GM18909 (cell line): ENCODE data around the gene SORCS2.

Experiments used
- ATAC-seq: cut with Tn5 transposase; IDR thresholded peaks from one replicate; pipeline ENCODE4 v1.9.1; 2021; ENCODE audit warnings: mild to moderate bottlenecking; ENCODE audit not compliant: unreplicated experiment, poor library complexity

SORCS2 gene

DNA sequence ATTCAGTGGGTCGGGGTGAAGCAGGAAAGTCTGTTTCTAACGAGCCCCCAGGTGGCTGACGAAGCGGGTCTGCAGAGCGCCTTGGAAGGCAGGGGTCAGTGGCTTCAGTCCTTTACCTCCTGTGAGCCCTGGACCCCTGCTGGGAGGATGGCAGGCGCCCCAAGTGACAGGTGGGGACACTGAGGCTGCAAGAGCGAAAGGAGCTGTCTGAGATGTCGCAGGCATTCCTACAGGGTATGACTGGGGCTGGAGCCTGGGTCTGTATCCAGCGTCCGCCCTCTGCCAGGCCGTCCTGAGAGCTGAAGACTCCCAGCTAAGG lies 139.3 kb downstream of the SORCS2 start:
- ATAC-seq = no peak

DNA sequence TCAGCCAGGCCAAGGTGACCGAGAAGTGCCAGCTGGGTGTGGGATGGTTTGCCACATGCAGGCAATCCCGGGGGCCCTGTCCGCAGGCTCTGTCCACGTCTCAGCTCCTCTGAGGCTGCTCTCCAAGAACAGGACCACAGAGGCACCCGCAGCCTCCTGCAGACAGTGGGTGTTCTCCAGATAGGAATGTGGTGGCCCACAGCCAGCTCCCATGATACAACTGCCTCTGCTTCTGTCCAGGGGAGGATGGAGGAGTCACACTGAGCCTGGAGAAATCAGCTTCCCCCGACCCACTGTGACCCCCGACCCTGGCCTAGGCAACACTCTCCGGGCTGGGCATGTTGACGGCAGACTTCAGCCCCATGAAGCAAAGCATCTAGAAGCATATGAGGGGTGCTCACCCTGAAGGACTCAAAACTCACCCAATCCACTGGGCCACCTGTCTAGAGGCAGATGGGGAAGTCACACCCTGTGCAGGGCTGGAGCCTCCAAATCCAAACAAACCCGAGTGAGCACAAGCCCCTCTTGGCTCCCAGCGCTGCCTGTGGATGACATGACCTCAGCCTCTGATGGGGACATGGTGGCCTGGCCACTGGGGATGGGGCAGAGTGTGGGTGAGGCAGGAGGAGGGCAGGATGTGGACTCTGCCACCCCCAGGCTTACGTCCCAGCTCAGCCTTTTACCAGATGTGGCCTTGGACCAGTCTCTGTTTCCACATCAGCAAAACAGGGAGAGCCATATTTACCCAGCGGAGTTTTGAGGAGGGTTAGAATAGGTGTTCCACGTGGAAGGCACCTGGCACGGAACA lies 140.1 kb downstream of the SORCS2 start:
- no peak for ATAC-seq

DNA sequence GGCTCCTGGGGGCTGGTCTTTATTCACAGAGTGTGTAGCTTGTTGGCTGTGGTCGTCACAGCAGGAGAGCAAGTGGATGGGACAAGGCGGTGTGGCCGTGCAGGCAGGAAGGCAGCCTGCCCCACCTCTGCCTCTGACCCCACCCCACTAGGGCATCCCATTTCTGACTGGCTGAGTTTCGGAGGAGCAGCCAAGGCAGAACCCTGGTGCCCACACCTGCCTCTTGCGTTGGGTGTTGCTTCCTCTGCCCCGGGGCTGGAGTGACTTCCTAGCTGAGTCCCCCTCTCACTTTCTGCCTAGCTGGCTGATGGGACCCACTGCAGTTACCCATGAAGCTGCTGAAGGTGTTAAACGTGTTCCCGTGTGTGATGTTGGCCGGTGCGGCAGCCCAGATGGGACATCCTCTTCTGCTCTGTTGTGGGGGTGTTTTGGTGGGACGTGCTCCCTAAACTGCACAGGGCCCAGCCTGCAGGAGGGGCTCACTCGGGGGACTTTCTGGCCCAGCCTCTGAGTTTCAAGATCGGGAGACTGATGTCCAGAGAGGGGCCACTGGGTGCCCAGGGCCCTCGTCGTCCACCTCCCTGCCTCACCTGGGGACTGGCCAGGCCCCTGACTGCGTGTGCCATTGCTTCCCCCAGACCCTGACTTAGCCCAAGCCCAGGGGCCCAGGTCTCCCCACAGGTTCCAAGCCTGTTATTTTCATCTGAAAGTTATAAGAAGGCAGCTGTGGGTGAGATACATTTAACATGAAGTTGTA lies 140.9 kb downstream of the SORCS2 start:
- no peak for ATAC-seq

DNA sequence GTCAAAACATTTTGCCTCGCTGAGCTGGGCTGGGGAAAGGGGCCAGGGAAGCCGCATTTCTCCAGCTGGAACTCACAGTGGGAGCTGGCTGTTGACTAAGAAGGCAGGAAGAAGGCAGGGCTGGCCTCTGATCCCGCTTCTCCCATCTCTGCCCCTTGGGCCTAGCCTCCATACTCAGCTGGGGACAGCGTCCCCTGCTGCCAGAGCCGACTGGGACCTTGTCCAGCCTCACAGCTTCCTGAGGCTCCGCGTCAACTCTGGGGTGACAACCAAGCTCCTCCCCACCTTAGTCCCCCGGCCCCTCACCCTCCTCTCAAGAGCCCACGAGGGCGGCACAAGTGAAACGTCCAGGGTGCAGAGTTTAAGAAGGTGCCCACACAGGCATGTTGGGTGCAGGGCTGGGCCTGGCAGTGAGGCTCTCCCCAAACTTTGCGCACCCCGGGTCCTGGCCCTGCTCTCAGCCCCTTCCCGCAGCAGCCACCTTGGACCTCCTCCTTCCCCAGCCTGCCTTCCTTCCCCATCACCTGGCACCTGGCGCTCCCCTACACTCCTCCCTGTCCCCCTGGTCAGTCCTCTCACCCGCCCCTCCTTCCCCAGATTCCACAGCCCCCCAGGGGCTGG lies 141.6 kb downstream of the SORCS2 start:
- ATAC-seq = no peak

DNA sequence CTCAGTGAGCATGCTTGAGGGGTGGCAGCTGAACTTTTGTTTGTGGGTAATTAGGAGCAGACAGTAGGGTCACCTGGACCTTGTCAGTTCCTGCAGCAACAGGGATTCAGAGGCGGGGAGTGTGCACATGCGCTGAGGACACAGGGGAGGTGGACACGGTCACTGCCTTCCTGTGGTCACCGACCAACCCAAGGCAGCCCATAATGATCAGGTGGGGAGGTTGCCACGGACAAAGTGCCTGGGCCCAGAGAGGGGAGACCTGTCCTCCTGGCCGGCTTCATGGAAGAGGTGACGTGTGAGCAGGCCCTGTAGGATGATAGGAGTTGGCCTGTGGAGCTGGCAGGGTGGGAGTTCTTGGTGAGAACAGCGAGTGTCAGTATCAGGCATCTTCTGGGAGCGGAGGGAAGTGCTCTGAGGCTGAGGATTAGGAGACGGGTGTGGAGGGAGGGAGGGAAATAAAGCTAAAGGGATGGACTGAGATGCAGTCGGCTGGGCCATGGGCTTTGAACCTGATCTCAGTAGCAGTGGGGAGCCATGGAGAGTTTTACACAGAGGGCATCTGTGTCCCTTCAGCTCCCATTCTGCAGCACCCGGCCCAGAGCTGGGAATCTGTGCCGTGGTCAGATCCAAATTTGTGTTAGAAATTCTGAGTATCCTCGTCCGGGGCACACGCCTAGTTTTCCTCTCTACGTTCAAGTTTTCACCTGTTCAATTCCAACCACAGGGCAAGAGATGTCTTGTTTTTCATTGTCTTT lies 142.4 kb downstream of the SORCS2 start:
- no peak for ATAC-seq

DNA sequence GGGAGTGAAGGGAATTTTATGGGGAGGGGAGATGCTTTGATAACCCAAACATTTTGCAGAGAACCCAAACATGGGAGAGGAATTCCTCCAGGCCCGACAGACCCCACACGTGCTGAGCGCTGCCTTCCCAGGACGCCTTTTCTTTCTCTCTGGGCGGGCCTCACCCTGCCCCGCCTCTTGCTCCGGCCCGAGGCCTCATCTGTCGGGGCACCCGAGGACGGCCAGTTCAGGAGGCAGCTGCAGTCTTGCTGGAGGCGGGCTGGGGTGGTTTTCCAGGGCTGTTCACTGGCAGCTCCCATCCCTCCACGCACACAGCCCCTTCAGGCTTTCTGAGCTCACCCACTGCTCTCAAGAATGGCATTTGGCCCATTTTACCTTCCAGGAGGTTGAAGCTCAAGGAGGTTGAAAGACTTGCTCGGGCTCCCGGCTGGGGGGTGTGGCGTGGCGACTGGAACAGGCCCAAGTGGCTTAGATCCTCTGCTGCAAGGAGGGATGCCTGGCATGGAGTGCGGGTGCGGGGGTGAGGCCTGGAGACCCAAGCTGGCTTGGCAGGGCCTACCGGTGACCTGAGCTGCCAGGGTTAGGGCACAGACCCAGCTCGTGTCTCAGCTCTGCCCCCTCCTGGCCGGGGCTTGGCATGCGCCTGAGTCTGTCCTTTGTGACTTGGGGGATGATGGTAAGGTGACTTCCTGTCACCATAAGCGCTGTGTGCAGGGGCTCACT lies 143.2 kb downstream of the SORCS2 start:
- ATAC-seq = no peak

DNA sequence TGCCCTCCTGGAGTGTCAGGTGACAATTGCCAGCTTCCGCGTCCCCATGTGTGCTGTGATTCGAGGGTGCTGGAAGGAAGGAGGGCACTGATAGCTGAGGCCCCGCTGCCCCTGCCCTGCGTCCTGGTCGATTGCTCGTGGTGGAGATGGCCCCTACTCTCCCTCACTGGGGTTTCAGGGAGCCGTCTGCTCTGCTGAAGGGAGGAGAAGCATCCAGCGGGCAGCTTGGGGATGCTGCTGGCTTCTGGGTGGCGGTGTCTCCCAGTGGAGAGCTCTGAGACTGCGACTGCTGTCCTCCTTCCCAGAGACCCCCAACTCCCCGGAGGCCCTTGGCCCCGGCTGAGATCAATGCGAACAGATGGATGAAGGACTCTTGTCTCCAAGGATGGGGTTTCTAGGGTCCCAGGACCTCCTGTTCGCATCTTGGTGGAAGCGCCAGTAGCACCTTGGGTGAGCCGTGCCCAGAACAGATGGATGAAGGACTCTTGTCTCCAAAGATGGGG lies 143.8 kb downstream of the SORCS2 start:
- no peak for ATAC-seq

DNA sequence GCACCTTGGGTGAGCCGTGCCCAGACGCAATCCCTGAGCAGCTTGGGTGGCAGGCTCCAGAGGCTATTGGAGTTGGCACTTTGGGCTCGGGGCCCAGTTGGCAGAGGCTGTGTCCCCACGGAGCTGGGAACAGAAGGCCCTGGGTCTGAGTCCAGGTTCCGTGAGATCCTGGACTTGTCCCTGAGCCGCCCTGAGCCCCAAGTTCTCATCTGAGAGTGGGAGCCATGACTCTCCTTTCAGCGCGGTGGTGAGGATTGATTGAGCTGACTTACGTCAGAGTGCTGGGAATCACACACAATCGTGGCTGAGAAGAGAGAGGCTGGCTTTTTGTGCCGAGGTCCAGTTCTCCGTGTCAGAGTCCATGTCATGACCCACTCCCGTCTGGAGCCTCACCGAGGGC lies 144.4 kb downstream of the SORCS2 start:
- no peak for ATAC-seq

DNA sequence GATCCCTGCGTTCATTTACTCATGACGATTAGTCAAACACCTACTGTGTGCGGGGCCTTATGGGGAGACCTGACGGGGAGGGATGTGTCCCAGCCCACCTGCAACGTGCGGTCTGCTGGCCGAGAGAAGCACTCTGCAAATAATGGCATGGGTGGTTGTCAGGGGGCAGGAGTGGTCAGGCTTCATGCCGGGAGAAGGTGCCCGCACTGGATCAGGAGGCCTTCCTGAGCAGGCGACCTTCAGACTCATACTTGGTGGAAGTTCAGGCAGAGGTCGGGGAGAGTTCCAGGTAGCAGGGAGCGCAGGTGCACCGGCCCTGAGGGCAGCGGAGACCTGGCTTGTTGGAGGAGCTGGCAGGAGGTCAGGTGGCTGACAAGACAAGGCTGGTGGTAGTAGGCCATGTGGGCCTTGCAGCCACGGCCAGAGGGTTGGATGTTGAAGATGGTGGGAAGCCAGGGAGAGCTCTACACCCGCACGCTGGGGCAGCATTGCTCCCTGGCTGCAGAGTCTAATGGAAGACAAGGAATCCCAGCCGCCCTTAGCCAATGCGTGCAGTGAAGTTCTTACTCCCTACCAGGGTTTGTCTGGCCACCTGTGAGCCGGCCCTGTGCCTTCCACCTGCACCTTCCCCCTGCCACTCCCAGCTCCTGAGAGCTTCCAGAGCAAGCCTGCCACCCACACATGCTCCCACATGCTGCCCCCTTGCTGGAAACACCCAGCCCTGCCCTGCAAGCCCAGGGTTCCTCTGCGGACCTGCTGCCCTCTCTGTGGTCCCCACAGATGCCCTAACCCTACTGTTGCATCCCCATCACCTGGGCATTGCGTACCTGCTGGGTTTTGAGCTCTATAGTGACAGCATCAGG lies 145.1 kb downstream of the SORCS2 start:
- ATAC-seq = no peak

DNA sequence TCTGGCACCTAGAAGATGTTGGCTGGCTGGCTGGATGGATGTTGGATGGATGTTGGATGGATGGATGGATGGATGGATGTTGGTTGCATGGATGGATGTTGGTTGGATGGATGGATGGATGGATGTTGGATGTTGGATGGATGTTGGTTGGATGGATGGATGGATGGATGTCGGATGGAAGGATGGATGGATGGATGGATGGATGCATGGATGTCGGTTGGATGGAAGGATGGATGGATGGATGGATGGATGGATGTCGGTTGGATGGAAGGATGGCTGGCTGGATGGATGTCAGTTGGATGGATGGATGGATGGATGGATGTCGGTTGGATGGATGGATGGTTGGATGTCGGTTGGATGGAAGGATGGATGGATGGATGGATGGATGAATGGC lies 145.7 kb downstream of the SORCS2 start:
- ATAC-seq = no peak

DNA sequence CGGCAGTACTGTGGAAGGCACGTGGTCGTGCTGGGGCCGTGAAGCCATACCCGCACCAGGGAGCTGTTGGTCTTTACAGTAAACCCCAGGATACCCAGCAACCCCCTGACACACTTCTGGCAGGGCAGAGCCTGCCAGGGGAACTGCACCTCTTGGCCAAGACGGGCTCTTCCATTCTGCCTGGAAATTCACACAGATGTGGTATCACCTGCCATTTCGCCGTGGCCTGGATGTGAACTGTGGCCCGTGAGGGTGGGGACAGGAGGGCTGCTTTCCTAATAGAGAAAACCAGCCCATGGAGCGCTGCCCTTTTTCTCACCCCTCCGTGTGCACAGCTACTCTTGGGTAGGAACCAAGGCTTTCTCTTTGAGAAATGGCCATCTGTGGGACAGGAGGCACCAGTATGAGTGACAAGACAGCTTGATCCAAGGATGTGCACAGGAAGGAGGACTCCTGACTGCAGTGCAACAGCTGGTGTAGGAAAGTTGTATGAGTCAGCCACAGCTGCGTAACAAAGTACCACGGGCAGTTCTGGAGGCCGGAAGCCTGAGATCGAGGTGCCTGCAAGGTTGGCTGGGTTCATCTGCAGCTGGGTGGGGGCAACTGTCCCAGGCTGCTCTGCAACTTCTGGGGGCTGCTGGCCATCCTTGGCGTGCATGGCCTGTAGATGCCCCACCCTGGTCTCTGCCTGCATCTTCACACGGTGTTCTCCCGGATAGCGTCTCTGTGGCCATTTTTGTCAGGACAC lies 146.7 kb downstream of the SORCS2 start:
- ATAC-seq = no peak

DNA sequence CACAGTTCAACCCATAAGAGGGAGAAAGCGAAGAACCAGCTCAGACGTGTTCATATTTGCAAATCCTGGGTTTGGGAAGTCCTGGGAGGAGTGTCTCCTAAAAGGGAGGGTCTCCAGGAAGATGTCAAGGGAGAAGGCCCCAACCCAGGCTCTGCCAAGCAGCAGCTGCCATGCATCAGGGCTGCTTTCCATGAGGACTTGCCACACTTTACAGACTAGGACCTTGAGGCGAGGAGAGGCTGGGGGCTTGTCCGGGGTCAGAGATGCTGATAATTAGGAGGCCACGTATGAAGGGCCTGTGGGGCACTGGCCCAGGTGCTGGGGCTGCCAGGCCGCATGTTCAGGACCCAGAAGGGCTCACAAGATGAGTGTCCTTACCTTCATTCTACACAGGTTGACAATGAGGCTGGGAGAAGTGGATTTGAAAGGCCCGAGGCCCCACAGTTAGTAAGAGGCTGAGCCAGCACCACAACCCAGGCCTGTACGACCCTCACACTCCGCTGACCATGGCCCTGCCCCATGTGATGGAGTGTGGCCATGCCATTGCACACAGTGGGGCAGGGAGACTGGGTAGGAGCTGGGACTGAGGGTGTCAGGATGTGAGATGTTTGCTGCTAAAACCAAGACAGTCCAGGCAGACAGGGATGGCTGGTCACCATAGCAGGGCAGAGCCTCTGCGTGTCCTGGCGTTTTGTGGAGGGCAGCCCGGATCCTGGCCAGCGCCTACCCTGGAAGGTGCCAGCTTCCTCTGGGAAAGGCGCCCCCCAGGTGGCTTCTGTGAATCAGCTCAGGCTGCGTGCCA lies 147.6 kb downstream of the SORCS2 start:
- ATAC-seq = no peak

DNA sequence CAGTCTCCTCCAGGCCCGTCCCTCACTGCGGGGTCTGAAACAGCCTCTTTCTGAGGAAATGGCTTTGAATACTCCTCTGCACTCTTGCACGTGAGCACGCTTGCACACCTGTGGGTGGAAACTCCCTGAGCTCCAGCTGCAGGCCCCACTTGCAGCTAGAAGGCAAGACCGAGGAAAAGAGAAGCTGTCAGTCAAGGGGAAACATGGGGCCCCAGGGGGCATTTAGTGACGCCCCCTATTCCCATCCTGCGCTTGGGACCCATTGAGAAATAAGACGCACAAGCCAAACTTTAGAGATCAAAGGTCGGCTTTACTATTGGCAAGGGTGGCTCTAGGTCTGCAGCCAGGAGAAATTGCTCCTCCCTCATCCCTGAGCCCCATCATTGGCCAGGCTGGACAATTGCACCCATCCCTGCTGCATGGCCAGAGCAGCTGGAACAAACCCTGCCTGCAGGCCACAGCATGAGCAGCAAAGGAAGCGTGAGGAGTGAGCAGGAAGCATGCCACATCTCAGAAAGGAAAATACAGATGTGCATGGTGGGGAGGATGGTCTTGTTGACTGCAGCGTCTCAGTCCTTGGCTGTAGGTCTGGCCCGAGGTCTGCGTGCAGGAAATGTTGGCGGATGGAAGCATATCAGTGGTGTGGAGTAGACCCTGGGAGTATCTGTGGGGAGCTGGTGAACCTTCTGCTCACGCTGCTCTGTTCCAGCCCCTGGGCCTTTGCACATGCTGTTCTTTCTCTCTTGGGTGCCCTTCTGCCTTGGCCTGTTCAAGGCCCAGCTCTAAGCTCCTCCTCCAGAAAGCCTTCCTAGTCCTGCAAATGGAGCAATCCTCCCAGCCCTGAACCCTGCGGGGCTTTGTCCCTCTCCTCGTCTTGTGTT lies 148.5 kb downstream of the SORCS2 start:
- no peak for ATAC-seq

DNA sequence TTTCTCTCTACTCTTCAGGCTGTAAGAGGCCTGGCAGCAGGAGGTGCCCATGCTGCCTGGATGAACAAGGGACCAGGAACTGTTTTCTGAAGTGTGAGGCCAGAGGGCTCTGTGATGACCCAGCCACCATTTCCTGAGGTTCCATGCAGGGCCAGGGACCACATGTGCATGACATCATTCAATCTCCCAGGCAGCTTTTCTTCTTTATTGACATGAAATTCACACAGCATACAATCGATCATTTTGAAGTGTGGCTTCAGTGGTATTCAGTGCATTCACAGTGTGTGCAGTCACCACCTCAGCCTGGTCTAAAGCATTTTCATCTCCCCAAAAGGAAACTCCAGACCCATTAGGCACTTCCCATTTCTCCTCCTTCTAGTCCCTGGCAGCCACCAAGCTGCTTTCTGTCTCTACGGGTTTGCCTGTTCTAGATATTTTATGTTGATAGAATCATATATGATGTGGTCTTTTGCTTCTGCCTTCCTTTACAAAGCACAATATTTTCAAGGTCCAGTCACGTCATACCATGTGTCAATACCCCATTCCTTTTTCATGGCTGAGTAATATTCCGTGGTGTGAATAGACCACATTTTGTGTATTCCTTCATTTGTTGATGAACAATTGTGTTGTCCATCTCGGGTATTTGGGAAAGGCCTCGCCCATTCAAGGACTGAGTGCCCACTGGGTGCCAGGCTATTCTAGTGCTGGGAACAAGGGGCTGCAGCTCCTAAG lies 149.3 kb downstream of the SORCS2 start:
- no peak for ATAC-seq

DNA sequence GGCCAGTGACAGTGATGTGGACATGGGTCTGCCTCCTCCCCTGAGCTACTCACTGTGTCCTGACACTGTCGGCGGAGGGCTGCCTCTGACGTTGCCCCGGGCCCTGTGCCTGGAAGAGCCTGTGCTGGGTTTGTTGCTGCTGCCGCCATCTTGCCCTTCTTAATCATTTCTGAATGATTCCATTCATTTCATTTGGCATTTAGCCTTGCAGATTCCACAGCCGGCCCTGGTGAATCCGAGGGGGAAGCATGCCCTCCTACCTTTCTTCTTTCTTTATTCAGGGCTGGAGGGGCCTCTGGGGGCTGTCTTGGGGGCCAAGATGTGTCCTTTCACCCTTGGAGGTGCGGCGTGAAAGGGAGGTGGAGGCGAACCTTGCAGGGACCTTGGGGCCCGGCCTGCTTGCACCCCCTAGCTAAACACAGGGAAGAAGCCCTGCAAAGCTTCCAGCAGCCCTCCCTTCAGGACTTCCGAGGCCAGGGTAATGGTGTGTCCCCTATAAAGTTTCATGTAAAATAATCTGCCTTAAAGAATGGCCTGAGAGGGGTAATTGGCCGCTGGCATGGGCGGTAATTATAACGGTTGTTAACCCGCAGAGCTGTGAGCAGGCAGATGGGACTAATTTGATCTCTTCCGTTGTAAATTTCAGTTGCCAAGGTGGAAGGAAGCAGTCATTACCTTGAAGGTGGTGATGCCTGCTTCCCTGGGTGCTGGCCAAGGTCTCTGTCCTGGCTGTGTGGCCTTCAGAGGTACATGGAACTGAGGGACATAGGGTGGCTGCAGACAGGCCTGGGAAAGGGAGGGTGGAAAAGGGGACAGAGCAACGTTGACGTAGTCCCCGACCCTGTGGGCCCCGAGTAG lies 150.1 kb downstream of the SORCS2 start:
- no peak for ATAC-seq
